RPMI7951 (cell line): ENCODE measurements around the gene GPD2. TPM values are rescaled to one million over a fixed set of nuclear protein-coding genes. Genes with fewer than 3 reads are reported as not detected.
"Not testable (repeated sequence)": the region's sequence is repeated elsewhere in the genome, so short reads cannot be mapped to it uniquely, and the experiment has no call there.

ENCODE experiments used
- DNase-seq: peaks from one replicate; pipeline ENCODE4 v3.0.0-alpha.2; 2012; ENCODE audit warnings: low read depth
- total RNA-seq: library from RNA; depleted of rRNA; stranded (reverse); fragments of >200 nt; shearing (Covaris generic); gene quantifications from 2 replicates; pipeline ENCODE4 v1.2.3, GENCODE V29; 2014

Gene GPD2
- total RNA-seq, 1 experiment from 2014 or later = 103 TPM

- DNase-seq = no peak
Observed at GRCh38 chr2:156476021-156476849, 40.1 kb downstream of the GPD2 start.

DNA sequence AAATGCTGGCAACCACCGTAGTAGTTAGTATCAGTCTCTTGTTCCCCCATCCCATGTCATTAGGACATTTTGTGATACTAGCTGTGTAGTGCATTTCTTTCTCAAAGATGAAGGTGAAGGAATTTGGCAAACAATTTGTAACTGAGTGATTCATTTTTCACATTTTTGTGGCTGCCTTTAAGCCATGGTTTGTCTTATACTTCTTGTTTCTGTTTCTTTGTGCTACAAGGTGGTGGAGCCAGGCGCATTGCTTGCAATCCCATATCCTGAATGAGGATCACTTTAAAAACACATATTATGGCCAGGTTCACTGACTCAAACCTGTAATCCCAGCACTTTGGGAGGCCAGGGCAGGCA is 40.6 kb downstream of the GPD2 start:
- peak; percentile 80 for DNase-seq

DNA sequence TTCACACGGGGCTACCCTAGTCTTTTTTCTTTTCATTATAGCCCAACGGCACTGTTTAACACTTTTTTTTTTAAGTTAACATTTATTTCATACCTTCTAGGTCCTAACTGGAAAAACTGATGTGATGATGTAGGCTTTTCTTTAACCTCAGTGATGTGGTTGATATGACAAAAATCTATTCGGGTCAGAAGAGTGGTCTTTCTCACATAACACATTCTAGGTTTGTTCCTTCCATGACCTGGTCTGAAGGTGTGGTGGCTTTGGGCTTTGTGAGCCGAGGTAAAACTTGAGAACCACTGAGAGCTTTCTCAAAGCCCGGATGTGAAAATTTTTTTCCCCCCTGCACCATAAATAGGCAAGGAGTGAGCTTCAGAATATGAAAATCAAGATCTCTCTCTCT is 44.2 kb downstream of the GPD2 start:
- no peak for DNase-seq

GRCh38 chr2:156481312-156481711 is 45.1 kb downstream of the GPD2 start:
- no peak for DNase-seq

- no peak for DNase-seq
Observed at GRCh38 chr2:156483741-156484173, 47.6 kb downstream of the GPD2 start.

GRCh38 chr2:156486147-156486546 is 50.0 kb downstream of the GPD2 start:
- peak; percentile 62 for DNase-seq

- no peak for DNase-seq
Observed at GRCh38 chr2:156486614-156487013, 50.4 kb downstream of the GPD2 start.

GRCh38 chr2:156489195-156489594 is 53.0 kb downstream of the GPD2 start:
- no peak for DNase-seq

- no peak for DNase-seq
Observed at GRCh38 chr2:156489750-156490465, 53.7 kb downstream of the GPD2 start.

GRCh38 chr2:156490466-156490840 is 54.3 kb downstream of the GPD2 start:
- DNase-seq = no peak

GRCh38 chr2:156491176-156491575 is 55.0 kb downstream of the GPD2 start:
- DNase-seq = no peak

- DNase-seq = no peak
Observed at GRCh38 chr2:156492979-156493378, 56.8 kb downstream of the GPD2 start.

DNA sequence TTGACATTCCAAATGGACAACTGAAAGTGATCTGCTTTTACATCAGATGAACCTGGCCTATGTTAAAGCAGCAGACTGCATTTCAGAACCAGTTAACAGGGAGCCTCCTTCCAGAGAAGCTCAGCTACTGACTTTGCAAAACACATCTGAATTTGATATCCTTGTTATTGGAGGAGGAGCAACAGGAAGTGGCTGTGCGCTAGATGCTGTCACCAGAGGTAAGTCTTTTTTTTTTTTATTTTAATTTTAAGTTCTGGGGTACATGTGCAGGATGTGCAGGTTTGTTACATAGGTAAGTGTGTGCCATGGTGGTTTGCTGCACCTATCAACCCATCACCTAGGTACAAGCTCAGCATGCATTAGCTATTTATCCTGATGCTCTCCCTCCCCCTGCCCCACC is 59.8 kb downstream of the GPD2 start:
- not testable (repeated sequence) for DNase-seq

DNA sequence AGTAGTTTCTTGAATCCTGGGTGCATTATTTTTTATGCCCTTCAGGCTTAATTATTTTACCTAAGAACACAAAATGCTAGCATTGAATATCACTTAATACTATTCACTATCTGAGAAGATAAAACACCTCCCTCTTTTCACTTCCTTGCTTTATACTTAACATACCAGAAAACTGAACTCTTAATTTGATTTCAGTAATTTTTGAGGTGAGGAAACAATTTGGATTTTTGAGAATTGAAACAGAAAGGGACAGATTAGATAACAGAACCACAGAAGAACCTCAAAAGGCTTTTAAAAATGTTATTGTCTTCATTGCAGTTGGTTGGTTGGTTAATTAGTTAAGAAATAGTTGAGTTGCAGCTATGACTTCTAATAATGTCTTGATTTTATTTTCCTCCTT is 69.5 kb downstream of the GPD2 start:
- no peak for DNase-seq

DNA sequence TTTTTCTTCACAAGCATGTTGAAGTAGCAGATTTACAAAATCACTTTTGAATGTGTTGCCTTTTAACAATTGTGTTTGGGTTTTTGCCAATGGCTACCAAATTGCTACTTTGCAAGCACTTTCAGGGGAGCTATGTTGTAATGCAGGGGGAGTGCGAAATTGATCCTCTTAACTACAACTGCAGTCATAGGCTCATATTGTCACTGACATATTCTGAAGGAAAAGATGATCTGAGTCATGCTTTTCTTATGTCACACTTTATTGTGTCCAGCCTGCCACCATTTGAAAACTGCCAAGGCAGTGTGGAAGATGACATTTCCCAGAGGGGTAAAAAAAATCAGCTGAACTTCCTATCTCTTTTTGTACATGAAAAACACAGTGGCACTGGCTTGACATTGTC is 74.9 kb downstream of the GPD2 start:
- DNase-seq = no peak

DNA sequence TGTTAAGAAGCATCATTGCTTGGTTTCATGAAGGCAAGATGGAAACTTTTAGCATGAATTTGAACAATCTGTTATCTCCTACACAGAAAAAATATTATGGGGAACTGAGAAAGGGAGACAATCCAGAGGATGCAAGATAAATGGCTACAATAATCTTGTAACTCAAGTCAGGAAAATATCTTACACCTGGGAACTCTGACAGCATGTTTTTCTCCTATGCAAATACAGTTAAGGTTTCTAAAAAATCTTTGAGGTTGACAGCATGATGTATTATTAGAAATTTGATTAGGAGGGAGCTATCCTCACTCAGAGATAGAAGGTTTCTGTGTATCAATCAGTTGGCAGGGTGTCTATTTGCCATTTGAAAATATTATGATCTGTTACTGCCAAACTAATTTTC is 75.6 kb downstream of the GPD2 start:
- no peak for DNase-seq

GRCh38 chr2:156512451-156512850 is 76.3 kb downstream of the GPD2 start:
- DNase-seq = no peak

GRCh38 chr2:156513219-156513618 is 77.0 kb downstream of the GPD2 start:
- no peak for DNase-seq

GRCh38 chr2:156517419-156517818 is 81.2 kb downstream of the GPD2 start:
- DNase-seq = no peak

GRCh38 chr2:156518138-156518537 is 82.0 kb downstream of the GPD2 start:
- no peak for DNase-seq

- no peak for DNase-seq
Observed at GRCh38 chr2:156522864-156523440, 86.8 kb downstream of the GPD2 start.

DNA sequence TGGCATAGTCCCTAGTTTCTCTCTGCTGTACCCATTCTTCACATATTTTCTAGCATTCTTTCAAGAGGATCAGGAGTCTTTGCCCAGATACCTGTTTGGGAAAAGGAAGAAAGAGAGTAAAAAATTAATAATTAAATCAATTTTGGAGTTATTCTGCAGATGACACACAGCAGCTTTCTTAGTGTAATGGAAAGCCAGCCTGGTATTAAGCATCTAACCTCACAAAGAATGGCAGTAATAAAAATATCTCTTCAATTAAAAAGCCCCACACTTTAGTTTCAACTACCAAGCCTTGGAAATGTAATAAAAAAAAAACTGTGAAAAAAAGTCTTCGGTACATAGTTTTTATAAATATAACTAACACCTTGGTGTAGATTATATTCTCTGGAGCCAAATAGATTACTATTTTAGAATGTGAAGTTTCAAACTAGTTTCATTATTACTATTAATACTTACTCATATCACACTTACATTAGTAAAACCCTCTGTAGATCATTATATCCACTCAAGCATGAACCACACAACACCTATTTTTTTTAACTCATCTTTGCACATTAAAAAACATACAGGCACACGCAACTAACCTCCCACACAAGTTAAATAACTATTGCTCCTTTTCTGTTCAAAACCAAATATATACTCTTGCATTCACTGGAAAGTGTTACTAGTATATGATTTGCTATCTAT is 90.9 kb downstream of the GPD2 start:
- no peak for DNase-seq
